C4-2B (cell line): ENCODE results near the gene TFPI2.

Experiments used
- ZFX ChIP-seq: fragments of 450-650 bp; IDR thresholded peaks from 2 replicates; pipeline ENCODE4 v1.6.1; 2017
- TF ChIP-seq, protein P1 (sequence below): fragments of 450-650 bp; conservative IDR thresholded peaks from 2 replicates; pipeline ENCODE4 v1.5.1; 2017; ENCODE audit warnings: mild to moderate bottlenecking

DNA sequence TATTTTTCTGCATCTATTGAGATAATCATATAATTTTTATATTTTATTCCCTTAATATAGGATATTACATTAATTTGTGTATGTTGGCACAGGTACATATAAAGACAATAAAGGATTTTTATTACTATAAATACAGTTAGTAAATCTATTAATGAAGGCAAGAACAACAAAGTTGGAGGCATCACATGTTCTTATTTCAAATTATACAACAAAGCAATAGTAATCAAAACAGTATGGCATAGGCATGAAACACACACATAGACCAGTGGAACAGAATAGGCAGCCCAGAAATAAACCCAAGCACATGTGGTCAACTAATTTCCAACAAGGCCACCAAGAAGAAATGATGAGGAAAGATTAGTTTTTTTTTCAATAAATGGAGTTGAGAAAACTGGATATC, 11.2 kb downstream of the TFPI2 start:
- no peak for TF ChIP-seq ZFX
- TF ChIP-seq, protein P1, sequence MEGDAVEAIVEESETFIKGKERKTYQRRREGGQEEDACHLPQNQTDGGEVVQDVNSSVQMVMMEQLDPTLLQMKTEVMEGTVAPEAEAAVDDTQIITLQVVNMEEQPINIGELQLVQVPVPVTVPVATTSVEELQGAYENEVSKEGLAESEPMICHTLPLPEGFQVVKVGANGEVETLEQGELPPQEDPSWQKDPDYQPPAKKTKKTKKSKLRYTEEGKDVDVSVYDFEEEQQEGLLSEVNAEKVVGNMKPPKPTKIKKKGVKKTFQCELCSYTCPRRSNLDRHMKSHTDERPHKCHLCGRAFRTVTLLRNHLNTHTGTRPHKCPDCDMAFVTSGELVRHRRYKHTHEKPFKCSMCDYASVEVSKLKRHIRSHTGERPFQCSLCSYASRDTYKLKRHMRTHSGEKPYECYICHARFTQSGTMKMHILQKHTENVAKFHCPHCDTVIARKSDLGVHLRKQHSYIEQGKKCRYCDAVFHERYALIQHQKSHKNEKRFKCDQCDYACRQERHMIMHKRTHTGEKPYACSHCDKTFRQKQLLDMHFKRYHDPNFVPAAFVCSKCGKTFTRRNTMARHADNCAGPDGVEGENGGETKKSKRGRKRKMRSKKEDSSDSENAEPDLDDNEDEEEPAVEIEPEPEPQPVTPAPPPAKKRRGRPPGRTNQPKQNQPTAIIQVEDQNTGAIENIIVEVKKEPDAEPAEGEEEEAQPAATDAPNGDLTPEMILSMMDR: no peak
